ENCODE results near the gene DIP2C. TPM values are rescaled to one million over a fixed set of nuclear protein-coding genes. Genes with fewer than 3 reads are reported as not detected.

The DIP2C gene
- total RNA-seq, 2 donors from 2014 or later = 21.1 to 23.8 TPM

- peaks cover 0 to 29% of the 10 kb centered on the region in 2 donors for H3K4me1 ChIP-seq
Observed at GRCh38 chr10:685613-686012, 3.9 kb downstream of the DIP2C start.

DNA sequence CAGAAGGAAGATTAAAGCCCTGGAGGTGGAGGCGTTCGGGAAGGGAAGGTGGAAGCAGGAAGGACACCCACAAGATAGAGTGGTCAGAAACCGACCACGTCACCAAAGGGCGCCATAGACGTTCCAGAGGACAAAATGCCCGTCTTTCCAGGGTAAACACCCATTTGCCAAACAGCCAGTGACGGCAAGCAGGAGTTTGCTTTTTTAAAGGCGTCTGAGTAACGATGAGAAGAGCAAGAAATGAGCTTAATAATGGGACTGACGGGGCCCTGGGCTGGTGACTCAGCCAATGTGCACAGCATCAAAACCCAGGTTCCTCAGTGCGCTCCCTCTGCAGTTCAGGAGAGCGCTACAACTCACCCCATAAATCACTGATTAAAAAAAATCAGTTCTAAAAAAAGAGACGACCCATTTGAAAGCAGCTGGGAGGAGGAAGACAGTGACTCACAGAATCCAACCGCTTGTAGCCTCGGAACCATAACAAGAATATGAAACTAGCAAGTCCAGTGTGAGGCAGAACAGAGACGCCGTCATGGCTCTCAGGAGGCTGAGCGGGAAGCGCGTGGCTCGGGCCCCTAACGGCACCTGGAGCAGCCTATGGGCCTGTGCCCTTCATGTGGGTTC, 5.9 kb downstream of the DIP2C start:
- H3K4me1 ChIP-seq = peaks cover 0 to 34% of the 10 kb centered on the region in 2 donors
- peak overlapping the region in 1 of 2 donors; percentile 24 for H3K27ac ChIP-seq
- H3K27me3 ChIP-seq = no peaks in the 10 kb centered on the region
- H3K4me3 ChIP-seq = no peak overlapping the region
- no peak for DNase-seq (ENCODE audit: low spot score)
- TF ChIP-seq, protein P1, sequence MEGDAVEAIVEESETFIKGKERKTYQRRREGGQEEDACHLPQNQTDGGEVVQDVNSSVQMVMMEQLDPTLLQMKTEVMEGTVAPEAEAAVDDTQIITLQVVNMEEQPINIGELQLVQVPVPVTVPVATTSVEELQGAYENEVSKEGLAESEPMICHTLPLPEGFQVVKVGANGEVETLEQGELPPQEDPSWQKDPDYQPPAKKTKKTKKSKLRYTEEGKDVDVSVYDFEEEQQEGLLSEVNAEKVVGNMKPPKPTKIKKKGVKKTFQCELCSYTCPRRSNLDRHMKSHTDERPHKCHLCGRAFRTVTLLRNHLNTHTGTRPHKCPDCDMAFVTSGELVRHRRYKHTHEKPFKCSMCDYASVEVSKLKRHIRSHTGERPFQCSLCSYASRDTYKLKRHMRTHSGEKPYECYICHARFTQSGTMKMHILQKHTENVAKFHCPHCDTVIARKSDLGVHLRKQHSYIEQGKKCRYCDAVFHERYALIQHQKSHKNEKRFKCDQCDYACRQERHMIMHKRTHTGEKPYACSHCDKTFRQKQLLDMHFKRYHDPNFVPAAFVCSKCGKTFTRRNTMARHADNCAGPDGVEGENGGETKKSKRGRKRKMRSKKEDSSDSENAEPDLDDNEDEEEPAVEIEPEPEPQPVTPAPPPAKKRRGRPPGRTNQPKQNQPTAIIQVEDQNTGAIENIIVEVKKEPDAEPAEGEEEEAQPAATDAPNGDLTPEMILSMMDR (IDR thresholded peaks at IDR 0.05) = no peak
- H3K36me3 ChIP-seq = no peaks in the 10 kb centered on the region
- H3K9me3 ChIP-seq = no peaks in the 10 kb centered on the region

More at GRCh38 chr10:685613-686012, 3.9 kb downstream of the DIP2C start:
- DNase-seq (ENCODE audit: low spot score) = no peak
- H3K27ac ChIP-seq = no peak overlapping the region
- H3K9me3 ChIP-seq = no peaks in the 10 kb centered on the region
- TF ChIP-seq, protein P1 (IDR thresholded peaks at IDR 0.05) = no peak
- no peak overlapping the region for H3K4me3 ChIP-seq
- H3K27me3 ChIP-seq = no peaks in the 10 kb centered on the region
- no peaks in the 10 kb centered on the region for H3K36me3 ChIP-seq

DNA sequence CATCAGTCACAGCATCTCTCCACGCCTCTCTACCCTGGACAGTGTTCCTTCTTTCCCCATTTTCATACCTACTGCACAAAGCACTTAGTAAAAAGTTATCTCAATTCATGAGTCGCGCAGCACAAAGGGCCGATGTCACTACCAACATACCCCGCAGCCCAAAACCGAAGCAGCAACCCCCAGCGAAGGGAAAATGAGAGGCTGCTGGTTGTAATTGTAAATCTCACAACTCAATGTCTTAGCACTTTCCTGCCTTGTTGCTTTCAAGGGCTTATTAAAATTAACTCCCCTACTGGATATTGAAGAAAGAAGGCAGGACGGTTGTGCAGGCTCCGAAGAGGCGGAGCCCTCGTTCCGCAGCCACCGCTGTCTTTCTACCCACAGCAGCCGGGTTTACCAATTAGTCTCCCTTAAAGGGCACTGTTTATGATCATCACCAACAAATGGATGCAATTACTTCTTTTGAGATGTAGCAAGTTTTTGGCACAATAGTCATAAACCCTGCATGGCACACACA, 6.5 kb downstream of the DIP2C start:
- TF ChIP-seq, protein P1 (IDR thresholded peaks at IDR 0.05) = no peak
- H3K4me1 ChIP-seq = peaks cover 0 to 35% of the 10 kb centered on the region in 2 donors
- H3K27me3 ChIP-seq = no peaks in the 10 kb centered on the region
- no peaks in the 10 kb centered on the region for H3K9me3 ChIP-seq
- no peak overlapping the region for H3K4me3 ChIP-seq
- H3K36me3 ChIP-seq = no peaks in the 10 kb centered on the region
- peak overlapping the region in 1 of 2 donors; percentile 24 for H3K27ac ChIP-seq
- no peak for DNase-seq (ENCODE audit: low spot score)

DNA sequence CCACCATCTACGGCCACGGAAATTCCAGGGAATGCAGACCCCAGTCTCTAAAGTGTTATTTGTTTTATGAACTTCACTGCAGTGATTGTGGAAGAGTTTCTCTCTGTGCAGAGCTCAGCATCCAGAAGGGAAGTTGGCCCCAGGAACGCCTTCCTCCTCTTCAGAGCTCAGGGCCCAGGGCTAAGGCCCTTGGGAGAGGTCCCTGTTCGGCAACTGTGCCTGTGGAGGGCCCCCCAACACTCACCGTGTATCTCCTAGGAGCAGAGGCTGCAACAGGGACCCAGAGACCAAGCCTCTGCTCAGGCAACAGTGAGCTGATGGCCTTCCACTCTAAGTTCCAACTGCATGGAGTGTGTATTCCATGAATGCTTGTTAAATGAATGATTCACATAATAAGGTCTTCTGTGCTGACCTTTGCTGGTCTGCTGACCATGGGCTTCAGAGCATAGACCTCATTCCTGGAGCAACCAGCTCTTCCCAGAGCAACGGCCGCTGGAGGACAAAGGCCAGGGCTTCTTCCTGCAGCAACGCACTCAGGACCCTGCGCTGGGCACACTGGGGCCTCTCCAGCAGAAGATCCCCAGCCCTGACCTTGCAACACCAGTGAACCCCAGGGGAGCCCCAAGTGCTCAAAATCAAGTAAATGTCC, 7.7 kb downstream of the DIP2C start:
- Histone ChIP-seq H3K9me3 (no peaks in the 10 kb centered on the region), H3K4me1 (peaks cover 0 to 33% of the 10 kb centered on the region in 2 donors), H3K4me3 (no peak overlapping the region), H3K36me3 (no peaks in the 10 kb centered on the region), H3K27ac (peak overlapping the region in 1 of 2 donors; percentile 26), H3K27me3 (no peaks in the 10 kb centered on the region)
- TF ChIP-seq, protein P1 (IDR thresholded peaks at IDR 0.05) = no peak
- DNase-seq (ENCODE audit: low spot score) = no peak

DNA sequence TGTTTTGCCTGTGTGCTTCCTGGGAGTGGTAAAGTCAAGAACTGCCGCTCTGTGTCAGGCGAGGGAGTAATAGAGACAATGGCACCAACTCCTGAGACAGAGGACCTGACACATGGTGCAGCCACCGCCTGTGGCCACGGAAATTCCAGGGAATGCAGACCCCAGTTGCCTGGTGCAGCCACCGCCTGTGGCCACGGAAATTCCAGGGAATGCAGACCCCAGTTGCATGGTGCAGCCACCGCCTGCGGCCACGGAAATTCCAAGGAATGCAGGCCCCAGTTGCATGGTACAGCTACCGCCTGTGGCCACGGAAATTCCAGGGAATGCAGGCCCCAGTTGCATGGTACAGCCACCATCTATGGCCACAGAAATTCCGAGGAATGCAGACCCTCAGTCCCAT, 8.7 kb downstream of the DIP2C start:
- TF ChIP-seq, protein P1 (IDR thresholded peaks at IDR 0.05) = no peak
- Histone ChIP-seq H3K4me1 (peaks cover 0 to 33% of the 10 kb centered on the region in 2 donors), H3K36me3 (no peaks in the 10 kb centered on the region), H3K4me3 (no peak overlapping the region), H3K9me3 (no peaks in the 10 kb centered on the region), H3K27ac (peak overlapping the region; percentile 44 to 70), H3K27me3 (no peaks in the 10 kb centered on the region)
- DNase-seq (ENCODE audit: low spot score) = no peak
